ENCODE results near the gene MTF1.

DNA sequence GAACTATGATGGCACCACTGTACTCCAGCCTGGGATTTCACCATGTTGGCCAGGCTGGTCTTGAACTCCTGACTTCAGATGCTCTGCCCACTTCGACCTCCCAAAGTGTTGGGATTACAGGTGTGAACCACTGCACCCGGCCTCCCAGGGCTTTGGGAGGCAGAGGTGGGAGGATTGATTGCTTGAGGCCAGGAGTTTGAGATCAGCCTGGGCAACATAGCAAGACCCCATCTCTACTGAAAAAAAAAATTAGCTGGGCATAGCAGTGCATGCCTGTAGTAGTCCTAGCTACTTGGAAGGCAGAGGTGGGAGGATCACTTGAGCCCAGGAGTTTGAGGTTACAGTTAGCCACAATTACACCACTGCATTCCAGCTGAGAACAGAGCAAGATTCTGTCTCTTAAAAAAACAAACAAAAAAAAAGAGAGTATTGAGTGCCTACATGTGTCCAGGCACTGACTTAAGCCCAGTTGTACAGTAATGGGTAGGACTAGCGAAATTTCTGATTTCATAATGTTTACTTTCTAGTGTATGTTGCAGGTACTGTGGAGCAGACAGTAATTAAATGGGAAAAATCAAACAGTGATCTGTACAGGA, 61.5 kb downstream of the MTF1 start:
- TF ChIP-seq, protein P1, sequence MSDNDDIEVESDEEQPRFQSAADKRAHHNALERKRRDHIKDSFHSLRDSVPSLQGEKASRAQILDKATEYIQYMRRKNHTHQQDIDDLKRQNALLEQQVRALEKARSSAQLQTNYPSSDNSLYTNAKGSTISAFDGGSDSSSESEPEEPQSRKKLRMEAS (IDR thresholded peaks at IDR 0.05): no peak
- TF ChIP-seq CREB1 (IDR thresholded peaks at IDR 0.05; ENCODE audit: low read depth) (no peak), TAF1 (IDR thresholded peaks at IDR 0.05; ENCODE audit: low read depth) (no peak), TCF12 (IDR thresholded peaks at IDR 0.05; ENCODE audit: low read depth) (no peak), CEBPB (IDR thresholded peaks at IDR 0.05) (no peak), EP300 (IDR thresholded peaks at IDR 0.05; ENCODE audit: borderline replicate concordance) (no peak), FOXM1 (IDR thresholded peaks at IDR 0.05; ENCODE audit: borderline replicate concordance, low read depth) (no peak), ZBTB7A (IDR thresholded peaks at IDR 0.05; ENCODE audit: low read depth) (no peak), YY1 (IDR thresholded peaks at IDR 0.05; ENCODE audit: low read depth) (no peak), TEAD4 (IDR thresholded peaks at IDR 0.05) (no peak)
- TF ChIP-seq, protein P2, sequence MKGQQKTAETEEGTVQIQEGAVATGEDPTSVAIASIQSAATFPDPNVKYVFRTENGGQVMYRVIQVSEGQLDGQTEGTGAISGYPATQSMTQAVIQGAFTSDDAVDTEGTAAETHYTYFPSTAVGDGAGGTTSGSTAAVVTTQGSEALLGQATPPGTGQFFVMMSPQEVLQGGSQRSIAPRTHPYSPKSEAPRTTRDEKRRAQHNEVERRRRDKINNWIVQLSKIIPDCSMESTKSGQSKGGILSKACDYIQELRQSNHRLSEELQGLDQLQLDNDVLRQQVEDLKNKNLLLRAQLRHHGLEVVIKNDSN (IDR thresholded peaks at IDR 0.05): no peak
- TF ChIP-seq, protein P3, sequence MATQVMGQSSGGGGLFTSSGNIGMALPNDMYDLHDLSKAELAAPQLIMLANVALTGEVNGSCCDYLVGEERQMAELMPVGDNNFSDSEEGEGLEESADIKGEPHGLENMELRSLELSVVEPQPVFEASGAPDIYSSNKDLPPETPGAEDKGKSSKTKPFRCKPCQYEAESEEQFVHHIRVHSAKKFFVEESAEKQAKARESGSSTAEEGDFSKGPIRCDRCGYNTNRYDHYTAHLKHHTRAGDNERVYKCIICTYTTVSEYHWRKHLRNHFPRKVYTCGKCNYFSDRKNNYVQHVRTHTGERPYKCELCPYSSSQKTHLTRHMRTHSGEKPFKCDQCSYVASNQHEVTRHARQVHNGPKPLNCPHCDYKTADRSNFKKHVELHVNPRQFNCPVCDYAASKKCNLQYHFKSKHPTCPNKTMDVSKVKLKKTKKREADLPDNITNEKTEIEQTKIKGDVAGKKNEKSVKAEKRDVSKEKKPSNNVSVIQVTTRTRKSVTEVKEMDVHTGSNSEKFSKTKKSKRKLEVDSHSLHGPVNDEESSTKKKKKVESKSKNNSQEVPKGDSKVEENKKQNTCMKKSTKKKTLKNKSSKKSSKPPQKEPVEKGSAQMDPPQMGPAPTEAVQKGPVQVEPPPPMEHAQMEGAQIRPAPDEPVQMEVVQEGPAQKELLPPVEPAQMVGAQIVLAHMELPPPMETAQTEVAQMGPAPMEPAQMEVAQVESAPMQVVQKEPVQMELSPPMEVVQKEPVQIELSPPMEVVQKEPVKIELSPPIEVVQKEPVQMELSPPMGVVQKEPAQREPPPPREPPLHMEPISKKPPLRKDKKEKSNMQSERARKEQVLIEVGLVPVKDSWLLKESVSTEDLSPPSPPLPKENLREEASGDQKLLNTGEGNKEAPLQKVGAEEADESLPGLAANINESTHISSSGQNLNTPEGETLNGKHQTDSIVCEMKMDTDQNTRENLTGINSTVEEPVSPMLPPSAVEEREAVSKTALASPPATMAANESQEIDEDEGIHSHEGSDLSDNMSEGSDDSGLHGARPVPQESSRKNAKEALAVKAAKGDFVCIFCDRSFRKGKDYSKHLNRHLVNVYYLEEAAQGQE (IDR thresholded peaks at IDR 0.05; ENCODE audit: low read depth): no peak
